MG63 (cell line): ENCODE data around the gene ATXN2L. TPM values are rescaled to one million over a fixed set of nuclear protein-coding genes. Genes with fewer than 3 reads are reported as not detected.
A peak's percentile ranks its signal among the peaks of the same experiment; 100 is the strongest.
"Not testable (repeated sequence)": the region's sequence is repeated elsewhere in the genome, so short reads cannot be mapped to it uniquely, and the experiment has no call there.

Source experiments
- DNase-seq: peaks from one replicate; pipeline ENCODE4 v3.0.0-alpha.2; 2020
- H3K27me3 ChIP-seq: fragments of 250-450 bp; sonication (Bioruptor Pico); 2 replicates; pipeline ENCODE4 v1.5.1; 2020; ENCODE audit warnings: mild to moderate bottlenecking, moderate library complexity
- H3K36me3 ChIP-seq: fragments of 250-450 bp; sonication (Bioruptor Pico); 2 replicates; pipeline ENCODE4 v1.5.1; 2020; ENCODE audit warnings: mild to moderate bottlenecking, moderate library complexity
- H3K4me3 ChIP-seq: fragments of 250-450 bp; sonication (Bioruptor Pico); 2 replicates; pipeline ENCODE4 v1.5.1; 2020; ENCODE audit warnings: mild to moderate bottlenecking, moderate library complexity
- H3K9me3 ChIP-seq: fragments of 250-450 bp; sonication (Bioruptor Pico); 2 replicates; pipeline ENCODE4 v1.5.1; 2020; ENCODE audit warnings: mild to moderate bottlenecking, moderate library complexity
- total RNA-seq: library from RNA; depleted of rRNA; stranded (reverse); fragments of >200 nt; shearing (Covaris generic); gene quantifications from 2 replicates; pipeline ENCODE4 v1.2.3, GENCODE V29; 2014; ENCODE audit warnings: low replicate concordance

ATXN2L gene
- total RNA-seq, 1 experiment from 2014 or later: 18.7 TPM

- peak; percentile 66 for DNase-seq
- H3K4me3 ChIP-seq: no peak overlapping the region
These were observed 35.6 kb downstream of the ATXN2L start for GRCh38 chr16:28858421-28858820.

DNA sequence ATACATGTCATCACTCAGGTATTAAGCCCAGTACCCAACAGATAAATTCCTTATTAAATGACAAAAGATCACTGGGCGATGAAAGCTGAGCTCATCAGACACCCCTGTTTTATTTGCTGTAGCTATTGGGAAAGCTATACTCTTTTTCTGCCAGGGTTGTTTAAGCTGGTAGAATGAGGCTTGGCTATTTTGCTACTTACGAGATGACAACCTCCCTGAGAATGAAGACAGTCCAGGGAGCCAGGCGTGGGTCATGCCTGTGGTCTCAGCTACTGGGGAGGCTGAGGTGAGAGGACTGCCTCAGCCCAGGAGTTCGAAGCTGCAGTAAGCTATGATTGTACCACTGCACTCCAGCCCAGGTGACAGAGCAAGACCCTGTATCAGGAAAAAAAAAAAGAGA, 36.5 kb downstream of the ATXN2L start:
- Histone ChIP-seq H3K9me3 (no peaks in the 10 kb centered on the region), H3K4me3 (no peak overlapping the region), H3K27me3 (no peaks in the 10 kb centered on the region), H3K36me3 (peaks cover 17% of the 10 kb centered on the region)
- DNase-seq: no peak

More at GRCh38 chr16:28858421-28858820, 35.6 kb downstream of the ATXN2L start:
- H3K9me3 ChIP-seq: no peaks in the 10 kb centered on the region
- no peaks in the 10 kb centered on the region for H3K27me3 ChIP-seq
- H3K36me3 ChIP-seq: peaks cover 17% of the 10 kb centered on the region

- Histone ChIP-seq H3K36me3 (peaks cover 42% of the 10 kb centered on the region), H3K27me3 (no peaks in the 10 kb centered on the region)
- peak; percentile 62 for DNase-seq
These were observed 41.4 kb downstream of the ATXN2L start for GRCh38 chr16:28863929-28864793.

GRCh38 chr16:28865001-28865688, 42.3 kb downstream of the ATXN2L start:
- DNase-seq: no peak
- H3K36me3 ChIP-seq: peaks cover 52% of the 10 kb centered on the region
- H3K27me3 ChIP-seq: no peaks in the 10 kb centered on the region
- no peaks in the 10 kb centered on the region for H3K9me3 ChIP-seq
- H3K4me3 ChIP-seq: peak overlapping the region; percentile 71

More at GRCh38 chr16:28863929-28864793, 41.4 kb downstream of the ATXN2L start:
- peak overlapping the region; percentile 71 for H3K4me3 ChIP-seq
- no peaks in the 10 kb centered on the region for H3K9me3 ChIP-seq

DNA sequence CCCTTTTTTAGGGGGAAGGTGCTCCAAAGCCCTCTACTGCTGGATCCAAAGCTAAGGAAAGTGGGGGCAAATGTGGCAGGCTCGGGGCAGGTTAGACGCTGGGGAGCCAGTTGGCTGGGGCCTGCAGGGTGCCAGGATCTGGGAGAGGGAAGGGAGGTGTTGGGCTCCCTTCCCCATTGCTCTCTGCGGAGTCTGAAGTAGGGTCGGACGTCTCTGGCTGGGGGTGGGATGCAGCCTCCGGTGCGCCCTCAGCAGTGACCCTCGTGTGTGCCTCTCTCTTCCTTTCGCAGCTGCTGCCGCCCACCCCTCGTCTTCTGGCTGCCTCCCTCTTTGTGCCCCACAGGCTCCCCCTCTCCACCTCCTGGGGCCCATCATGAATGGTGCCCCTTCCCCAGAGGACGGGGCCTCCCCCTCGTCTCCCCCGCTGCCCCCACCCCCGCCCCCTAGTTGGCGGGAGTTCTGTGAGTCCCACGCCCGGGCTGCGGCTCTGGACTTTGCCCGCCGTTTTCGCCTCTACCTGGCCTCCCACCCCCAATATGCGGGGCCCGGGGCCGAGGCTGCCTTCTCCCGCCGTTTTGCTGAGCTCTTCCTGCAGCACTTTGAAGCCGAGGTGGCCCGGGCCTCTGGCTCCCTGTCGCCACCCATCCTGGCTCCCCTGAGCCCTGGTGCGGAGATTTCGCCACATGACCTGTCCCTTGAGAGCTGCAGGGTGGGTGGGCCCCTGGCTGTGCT, 43.1 kb downstream of the ATXN2L start:
- DNase-seq: no peak
- H3K36me3 ChIP-seq: peaks cover 57% of the 10 kb centered on the region
- no peaks in the 10 kb centered on the region for H3K9me3 ChIP-seq
- no peaks in the 10 kb centered on the region for H3K27me3 ChIP-seq
- no peak overlapping the region for H3K4me3 ChIP-seq

DNA sequence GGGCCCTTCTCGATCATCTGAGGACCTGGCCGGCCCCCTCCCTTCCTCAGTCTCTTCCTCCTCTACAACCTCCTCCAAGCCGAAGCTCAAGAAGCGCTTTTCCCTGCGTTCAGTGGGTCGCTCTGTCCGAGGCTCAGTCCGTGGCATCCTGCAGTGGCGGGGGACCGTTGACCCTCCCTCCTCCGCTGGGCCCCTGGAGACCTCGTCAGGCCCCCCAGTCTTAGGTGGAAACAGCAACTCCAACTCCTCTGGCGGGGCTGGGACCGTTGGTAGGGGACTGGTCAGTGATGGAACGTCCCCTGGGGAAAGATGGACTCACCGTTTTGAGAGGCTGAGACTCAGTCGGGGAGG, 43.6 kb downstream of the ATXN2L start:
- H3K36me3 ChIP-seq: peaks cover 58% of the 10 kb centered on the region
- no peak for DNase-seq
- no peaks in the 10 kb centered on the region for H3K27me3 ChIP-seq
- H3K4me3 ChIP-seq: no peak overlapping the region
- no peaks in the 10 kb centered on the region for H3K9me3 ChIP-seq

- Histone ChIP-seq H3K4me3 (no peak overlapping the region), H3K36me3 (peaks cover 56% of the 10 kb centered on the region), H3K9me3 (no peaks in the 10 kb centered on the region), H3K27me3 (no peaks in the 10 kb centered on the region)
- no peak for DNase-seq
These were observed 44.4 kb downstream of the ATXN2L start for GRCh38 chr16:28867241-28867640.

DNA sequence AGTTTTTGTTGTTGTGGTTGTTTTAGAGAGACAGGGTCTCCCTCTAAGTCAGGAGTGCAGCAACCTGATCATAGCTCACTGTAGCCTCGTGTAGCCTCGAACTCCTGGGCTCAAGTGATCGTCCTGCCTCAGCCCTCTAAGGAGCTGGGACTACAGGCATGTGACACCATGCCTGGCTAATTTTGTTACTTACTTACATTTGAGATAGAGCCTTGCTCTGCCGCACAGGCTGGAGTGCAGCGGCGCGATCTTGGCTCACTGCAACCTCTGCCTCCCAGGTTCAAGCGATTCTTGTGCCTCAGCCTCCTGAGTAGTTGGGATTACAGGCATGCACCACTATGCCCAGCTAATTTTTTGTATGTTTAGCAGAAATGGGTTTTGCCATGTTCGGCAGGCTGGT, 44.8 kb downstream of the ATXN2L start:
- DNase-seq, H3K4me3 ChIP-seq, H3K27me3 ChIP-seq, H3K9me3 ChIP-seq: not testable (repeated sequence)
- peaks cover 59% of the 10 kb centered on the region for H3K36me3 ChIP-seq

DNA sequence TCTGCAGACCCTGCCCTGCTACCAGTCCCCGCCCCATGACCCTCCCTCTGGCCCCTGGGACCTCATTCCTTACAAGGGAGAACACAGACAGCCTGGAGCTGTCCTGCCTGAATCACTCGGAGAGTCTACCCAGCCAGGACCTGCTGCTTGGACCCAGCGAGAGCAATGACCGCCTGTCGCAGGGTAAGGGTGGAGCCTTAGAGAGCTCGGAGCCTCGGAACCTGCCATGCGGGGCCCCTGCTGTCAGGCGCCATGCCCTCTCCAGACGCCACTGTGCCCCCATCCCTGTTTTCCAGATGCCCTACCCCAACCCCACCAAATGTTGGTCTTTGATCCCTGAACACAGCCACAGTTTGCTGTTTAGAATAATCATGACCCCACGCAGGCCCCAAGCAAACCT, 46.4 kb downstream of the ATXN2L start:
- H3K27me3 ChIP-seq: no peaks in the 10 kb centered on the region
- DNase-seq: no peak
- H3K36me3 ChIP-seq: peaks cover 74% of the 10 kb centered on the region
- no peak overlapping the region for H3K4me3 ChIP-seq
- no peaks in the 10 kb centered on the region for H3K9me3 ChIP-seq

DNA sequence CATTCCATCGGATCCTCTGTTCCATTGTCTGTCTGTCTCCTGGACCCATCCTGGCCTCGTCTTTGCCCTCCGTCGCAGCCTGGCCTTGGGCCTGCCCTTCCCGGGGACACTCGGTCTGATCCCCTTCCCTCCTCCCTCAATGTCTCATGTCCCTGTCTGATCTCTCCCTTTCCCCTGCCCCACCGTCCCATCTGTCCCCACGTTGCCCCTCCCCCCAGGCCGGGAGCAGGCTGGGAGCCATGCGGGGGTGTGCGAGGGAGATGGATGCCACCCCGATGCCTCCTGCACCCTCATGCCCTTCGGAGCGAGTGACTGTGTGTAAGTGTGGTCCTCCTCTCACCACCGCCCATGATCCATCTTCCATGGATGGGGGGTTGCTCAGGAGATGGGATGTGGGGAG, 50.2 kb downstream of the ATXN2L start:
- H3K27me3 ChIP-seq: no peaks in the 10 kb centered on the region
- no peak for DNase-seq
- no peak overlapping the region for H3K4me3 ChIP-seq
- H3K9me3 ChIP-seq: no peaks in the 10 kb centered on the region
- H3K36me3 ChIP-seq: peaks cover 56% of the 10 kb centered on the region

DNA sequence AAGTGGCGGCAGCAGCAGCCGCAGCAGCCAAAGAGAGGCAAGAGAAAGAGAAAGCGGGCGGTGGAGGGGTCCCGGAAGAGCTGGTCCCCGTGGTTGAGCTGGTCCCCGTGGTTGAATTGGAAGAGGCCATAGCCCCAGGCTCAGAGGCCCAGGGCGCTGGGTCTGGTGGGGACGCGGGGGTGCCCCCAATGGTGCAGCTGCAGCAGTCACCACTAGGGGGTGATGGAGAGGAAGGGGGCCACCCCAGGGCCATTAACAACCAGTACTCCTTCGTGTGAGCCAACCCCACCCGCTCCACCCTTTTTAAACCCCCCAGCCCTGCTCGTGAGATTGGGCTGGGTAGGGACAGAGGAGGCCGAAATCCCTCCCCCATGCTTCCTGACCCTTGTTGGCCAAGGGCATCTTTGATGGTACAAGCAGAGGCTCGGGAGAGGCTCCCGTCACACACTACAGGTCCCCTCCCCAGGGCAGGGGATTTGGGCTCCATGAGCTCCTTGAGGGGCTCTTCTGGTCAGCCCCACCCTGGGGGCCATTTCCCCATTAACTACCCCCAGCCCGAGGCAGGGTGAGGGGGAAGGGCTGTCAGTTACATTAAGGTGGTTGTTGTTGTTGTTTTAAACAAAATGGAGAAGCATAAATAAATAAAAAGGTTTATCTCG, 50.9 kb downstream of the ATXN2L start:
- Histone ChIP-seq H3K36me3 (peaks cover 49% of the 10 kb centered on the region), H3K27me3 (no peaks in the 10 kb centered on the region), H3K9me3 (no peaks in the 10 kb centered on the region), H3K4me3 (no peak overlapping the region)
- no peak for DNase-seq

DNA sequence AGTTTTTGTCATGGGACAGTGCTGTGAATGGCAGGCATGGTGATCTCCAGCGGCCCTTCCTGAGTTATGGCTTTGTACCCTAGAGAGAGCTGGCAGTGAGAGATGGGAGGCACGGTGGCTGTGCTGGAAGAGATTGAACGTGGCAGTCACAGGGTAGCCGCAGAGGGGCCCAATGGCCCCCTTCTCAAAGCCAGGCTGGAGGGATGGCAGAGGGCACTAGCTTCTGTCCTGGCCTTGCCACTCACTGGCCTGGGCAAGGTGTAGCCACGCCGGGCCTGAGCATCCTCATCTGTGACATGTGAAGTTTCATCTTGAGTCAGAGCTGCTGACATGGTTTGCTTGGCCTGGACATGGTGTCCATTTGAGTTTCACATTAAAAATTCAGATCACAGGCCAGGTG, 51.6 kb downstream of the ATXN2L start:
- Histone ChIP-seq H3K4me3 (no peak overlapping the region), H3K9me3 (no peaks in the 10 kb centered on the region), H3K27me3 (no peaks in the 10 kb centered on the region), H3K36me3 (peaks cover 42% of the 10 kb centered on the region)
- no peak for DNase-seq

DNA sequence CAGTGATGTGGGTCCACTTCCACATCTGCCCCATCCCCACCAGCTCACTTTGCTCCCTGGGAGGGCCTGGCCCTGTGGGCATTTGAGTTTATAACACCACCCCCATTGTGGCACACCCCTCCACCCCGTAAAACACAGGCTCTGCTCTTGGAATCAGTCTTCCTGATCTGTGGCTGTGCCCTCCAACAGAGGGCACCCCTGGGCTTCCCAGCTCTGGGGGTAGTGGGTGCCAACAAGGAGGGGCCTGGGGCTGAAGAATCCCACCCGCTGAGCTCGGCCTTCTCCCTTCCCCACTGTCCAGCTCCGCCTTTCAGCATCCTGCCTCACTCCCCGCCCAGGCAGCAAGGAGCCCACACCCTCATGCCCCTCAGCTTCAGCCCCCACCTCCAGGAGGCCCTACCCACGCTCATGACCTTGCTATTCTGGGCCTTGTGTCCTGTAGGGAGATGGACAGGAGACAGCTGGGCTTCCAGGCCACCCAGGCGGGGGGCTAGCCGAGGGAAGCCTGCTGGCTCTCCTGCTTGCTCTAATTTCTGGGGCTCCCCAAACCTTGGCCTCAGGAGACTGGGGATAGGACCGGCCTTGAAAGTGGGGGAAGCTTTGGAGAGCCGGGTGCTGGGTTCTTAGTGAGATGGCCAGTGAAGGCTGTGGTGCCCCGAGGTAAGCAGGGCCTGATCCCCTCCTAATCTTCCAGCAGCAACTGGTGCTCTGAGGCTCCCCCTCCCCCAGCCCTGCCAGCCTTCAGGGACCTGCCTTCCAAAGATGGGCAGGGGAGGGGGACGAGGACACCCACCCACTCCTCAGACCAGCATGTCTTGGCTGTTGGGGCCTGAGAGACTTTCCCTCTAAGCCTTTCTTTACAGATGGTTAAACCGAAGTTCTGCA, 52.6 kb downstream of the ATXN2L start:
- no peak overlapping the region for H3K4me3 ChIP-seq
- peak; percentile 31 for DNase-seq
- peaks cover 33% of the 10 kb centered on the region for H3K36me3 ChIP-seq
- H3K9me3 ChIP-seq: no peaks in the 10 kb centered on the region
- H3K27me3 ChIP-seq: no peaks in the 10 kb centered on the region

DNA sequence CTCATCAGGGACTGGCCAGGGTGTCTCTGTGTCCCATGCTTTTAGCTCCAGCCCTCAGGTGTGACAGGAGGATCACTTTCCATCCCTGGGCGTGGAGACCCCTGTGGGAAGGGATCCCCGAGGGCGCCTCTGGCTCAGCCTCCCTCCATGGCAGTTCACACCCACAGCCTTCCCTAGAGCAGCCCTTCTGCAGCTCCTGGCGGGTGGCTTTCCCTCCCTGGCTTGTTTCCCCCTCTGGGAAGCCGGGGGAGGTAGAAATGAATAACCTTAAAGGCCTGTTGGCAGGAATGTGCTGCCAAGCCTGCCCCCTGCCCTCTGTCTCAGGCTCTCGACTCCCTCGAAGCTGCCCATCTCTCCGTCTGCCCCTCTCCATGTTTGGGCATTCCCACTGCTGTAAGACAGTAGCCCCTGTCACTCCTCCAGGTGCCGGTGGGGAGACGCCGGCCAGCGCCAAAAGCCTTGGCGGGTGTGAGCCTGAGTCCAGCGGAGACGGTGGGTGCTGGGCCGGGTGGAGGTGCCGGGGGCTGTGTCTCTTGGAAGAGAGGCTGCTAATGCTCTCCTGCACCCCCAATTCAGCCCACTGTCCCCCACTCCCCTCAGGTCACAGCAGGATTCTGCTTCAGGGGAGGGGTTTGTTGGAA, 53.3 kb downstream of the ATXN2L start:
- Histone ChIP-seq H3K36me3 (peaks cover 26% of the 10 kb centered on the region), H3K4me3 (no peak overlapping the region), H3K27me3 (no peaks in the 10 kb centered on the region), H3K9me3 (no peaks in the 10 kb centered on the region)
- no peak for DNase-seq

DNA sequence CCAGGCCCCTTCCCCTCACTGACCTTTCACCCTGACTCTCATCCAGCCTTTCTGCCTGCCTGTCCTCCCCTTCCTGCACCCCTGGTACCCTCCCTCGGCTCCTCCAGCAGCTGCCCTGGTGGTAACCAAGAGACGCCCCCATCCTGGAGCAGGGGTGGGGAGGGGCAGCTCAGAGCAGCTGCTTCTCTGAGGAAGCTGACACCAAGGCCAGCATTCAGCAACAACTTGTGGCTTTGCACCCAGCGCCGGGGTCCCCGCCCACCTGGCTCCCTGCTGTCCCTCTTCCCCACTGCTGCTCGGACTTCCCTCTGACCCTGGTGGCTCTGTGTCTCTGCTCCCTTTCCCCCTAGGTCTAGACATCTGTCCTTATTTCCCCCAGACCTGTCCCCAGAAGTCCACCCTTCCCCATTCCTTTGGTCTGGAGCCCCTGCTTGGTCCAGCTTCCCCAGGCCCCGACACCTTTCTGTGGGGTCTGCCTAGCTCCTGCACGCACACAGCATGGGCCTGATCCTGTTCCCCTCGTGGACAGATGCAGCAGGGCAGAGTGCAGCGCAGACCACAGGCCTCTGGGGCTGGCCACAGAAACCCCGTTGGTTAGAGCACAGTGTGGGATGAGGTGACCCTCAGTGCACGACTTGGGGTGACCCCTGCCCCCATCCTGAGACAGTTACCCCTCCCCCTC, 54.3 kb downstream of the ATXN2L start:
- Histone ChIP-seq H3K36me3 (peaks cover 22% of the 10 kb centered on the region), H3K27me3 (no peaks in the 10 kb centered on the region), H3K9me3 (no peaks in the 10 kb centered on the region), H3K4me3 (no peak overlapping the region)
- DNase-seq: no peak
